ENCODE measurements around the gene GABRG2. TPM values are rescaled to one million over a fixed set of nuclear protein-coding genes. Genes with fewer than 3 reads are reported as not detected.

GABRG2 gene
- total RNA-seq, 4 donors from 2014 or later: 0.14 TPM; not detected in 3

DNA sequence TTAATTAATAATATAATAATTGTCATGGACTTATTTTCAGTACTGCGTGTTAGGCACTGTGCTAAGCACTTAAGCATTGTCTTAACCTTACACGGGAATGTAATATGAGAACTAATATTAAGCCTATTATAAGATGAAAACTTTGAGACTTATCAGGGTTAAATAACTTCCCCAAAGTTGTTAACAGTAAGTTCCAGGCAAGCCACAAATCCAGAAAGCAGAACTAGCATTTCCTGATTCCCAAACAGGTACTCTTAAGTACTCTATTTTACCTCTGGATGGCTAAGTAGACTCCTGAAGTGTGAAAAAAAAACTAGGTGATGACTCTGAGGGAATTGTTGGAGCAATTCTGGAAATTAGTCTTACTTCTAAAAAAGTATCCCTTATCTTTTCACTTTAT is 23.8 kb downstream of the GABRG2 start:
- no peaks in the 10 kb centered on the region for H3K4me1 ChIP-seq
- intact Hi-C loops (cut with DNase I; ENCODE audit: low total_unique reads): no loop called here

DNA sequence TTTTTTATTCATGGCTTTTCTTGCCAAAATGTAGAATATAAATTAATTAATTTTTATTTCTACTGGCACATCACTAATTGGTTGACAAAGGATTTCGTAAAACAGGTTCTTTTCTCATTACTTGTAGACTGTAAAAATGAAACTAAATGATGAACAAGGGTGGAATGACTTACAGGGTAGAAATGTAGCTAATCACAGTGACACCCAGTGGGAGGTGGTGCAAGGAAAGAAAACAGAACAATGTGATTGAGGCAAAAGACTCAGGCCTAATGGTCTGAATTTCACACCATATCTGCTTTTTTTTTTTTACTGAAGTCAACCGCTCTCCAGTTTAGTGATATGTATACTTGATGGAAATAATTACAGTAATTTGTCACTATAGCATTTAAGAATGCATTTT is 28.9 kb downstream of the GABRG2 start:
- Histone ChIP-seq H3K36me3 (no peaks in the 10 kb centered on the region), H3K27ac (no peak overlapping the region), H3K4me3 (no peak overlapping the region), H3K4me1 (no peaks in the 10 kb centered on the region), H3K9me3 (no peaks in the 10 kb centered on the region), H3K27me3 (no peaks in the 10 kb centered on the region)
- no peak for TF ChIP-seq POLR2A (IDR thresholded peaks at IDR 0.05)
- TF ChIP-seq, protein P1, sequence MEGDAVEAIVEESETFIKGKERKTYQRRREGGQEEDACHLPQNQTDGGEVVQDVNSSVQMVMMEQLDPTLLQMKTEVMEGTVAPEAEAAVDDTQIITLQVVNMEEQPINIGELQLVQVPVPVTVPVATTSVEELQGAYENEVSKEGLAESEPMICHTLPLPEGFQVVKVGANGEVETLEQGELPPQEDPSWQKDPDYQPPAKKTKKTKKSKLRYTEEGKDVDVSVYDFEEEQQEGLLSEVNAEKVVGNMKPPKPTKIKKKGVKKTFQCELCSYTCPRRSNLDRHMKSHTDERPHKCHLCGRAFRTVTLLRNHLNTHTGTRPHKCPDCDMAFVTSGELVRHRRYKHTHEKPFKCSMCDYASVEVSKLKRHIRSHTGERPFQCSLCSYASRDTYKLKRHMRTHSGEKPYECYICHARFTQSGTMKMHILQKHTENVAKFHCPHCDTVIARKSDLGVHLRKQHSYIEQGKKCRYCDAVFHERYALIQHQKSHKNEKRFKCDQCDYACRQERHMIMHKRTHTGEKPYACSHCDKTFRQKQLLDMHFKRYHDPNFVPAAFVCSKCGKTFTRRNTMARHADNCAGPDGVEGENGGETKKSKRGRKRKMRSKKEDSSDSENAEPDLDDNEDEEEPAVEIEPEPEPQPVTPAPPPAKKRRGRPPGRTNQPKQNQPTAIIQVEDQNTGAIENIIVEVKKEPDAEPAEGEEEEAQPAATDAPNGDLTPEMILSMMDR (IDR thresholded peaks at IDR 0.05): no peak
- intact Hi-C loops (cut with DNase I; ENCODE audit: low total_unique reads): no loop called here
- no peak for DNase-seq

More for the DNA sequence above, 23.8 kb downstream of the GABRG2 start:
- Histone ChIP-seq H3K9me3 (no peaks in the 10 kb centered on the region), H3K4me3 (no peak overlapping the region), H3K27ac (no peak overlapping the region), H3K36me3 (no peaks in the 10 kb centered on the region), H3K27me3 (no peaks in the 10 kb centered on the region)
- TF ChIP-seq, protein P1 (IDR thresholded peaks at IDR 0.05): no peak
- no peak for TF ChIP-seq POLR2A (IDR thresholded peaks at IDR 0.05)
- DNase-seq: no peak

DNA sequence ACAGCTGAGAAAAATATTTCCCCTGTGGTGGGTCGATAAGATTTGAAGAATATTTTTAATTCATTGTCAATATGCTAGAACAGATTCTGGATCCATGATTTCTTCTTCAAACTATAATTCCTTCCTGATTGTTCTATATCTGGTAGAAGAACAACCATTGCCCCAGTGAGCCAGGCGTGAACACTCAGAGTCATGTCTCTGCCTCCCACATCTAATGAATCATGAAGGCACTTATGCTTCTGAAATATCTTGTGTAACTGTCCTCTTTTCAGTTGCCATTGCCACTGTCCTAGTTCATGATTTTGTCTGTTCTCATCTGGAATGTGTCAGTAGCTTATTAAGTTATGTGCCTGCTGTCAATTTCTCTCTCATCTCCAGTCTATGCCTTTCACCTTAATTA is 40.0 kb downstream of the GABRG2 start:
- intact Hi-C loops (cut with DNase I; ENCODE audit: low total_unique reads): no loop called here
- DNase-seq: no peak
- no peak for TF ChIP-seq POLR2A (IDR thresholded peaks at IDR 0.05)
- TF ChIP-seq, protein P1 (IDR thresholded peaks at IDR 0.05): no peak
- Histone ChIP-seq H3K4me1 (no peaks in the 10 kb centered on the region), H3K9me3 (peaks cover 0 to 2% of the 10 kb centered on the region in 2 donors), H3K27me3 (no peaks in the 10 kb centered on the region), H3K36me3 (no peaks in the 10 kb centered on the region), H3K27ac (no peak overlapping the region), H3K4me3 (no peak overlapping the region)

DNA sequence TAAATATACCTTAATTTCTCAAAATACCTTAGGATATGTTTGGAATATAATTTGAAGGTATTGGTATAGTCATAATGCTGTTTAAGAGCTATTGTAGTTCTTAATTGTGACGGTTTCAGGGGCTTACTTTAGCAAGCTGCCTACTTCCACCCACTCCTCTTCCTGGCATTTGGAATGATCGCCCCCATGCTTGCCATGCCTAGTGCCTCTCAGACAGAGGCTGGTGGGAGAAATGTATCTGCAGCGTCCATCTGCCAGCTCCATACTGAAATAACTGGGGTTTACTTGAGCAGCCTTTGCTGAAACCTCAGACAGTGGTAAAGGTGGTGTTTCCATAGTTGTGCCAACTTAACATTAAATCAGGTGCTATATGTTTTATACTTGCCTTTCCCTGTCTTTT is 52.2 kb downstream of the GABRG2 start:
- Histone ChIP-seq H3K27ac (no peak overlapping the region), H3K36me3 (peaks cover 0 to 2% of the 10 kb centered on the region in 2 donors), H3K4me1 (no peaks in the 10 kb centered on the region), H3K9me3 (no peaks in the 10 kb centered on the region), H3K4me3 (no peak overlapping the region), H3K27me3 (no peaks in the 10 kb centered on the region)
- TF ChIP-seq, protein P1 (IDR thresholded peaks at IDR 0.05): no peak
- no peak for TF ChIP-seq POLR2A (IDR thresholded peaks at IDR 0.05)
- intact Hi-C loops (cut with DNase I; ENCODE audit: low total_unique reads): no loop called here
- no peak for DNase-seq

DNA sequence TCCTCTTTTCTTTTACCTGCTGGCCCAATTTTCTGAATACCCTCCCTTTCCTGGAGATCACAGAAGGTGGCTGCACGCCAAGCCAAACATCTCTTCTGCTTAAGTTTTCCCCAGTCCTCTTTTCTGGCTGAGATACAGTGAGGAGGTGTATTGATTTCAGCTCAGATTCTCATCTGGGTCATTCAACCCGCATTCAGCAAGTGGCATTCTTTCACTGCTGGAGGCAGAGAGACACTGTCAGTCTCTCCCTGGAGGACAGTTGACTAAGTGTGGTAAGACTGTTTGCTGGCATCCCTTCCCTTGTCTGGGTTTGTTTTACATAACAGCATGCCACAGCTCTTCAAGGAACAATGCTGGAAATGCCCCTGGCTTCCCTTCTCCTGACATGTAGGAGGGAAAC is 60.5 kb downstream of the GABRG2 start:
- Histone ChIP-seq H3K4me1 (no peaks in the 10 kb centered on the region), H3K9me3 (no peaks in the 10 kb centered on the region), H3K4me3 (no peak overlapping the region), H3K36me3 (no peaks in the 10 kb centered on the region), H3K27ac (no peak overlapping the region), H3K27me3 (no peaks in the 10 kb centered on the region)
- TF ChIP-seq, protein P1 (IDR thresholded peaks at IDR 0.05): no peak
- TF ChIP-seq POLR2A (IDR thresholded peaks at IDR 0.05): no peak
- intact Hi-C loops (cut with DNase I; ENCODE audit: low total_unique reads): no loop called here
- DNase-seq: no peak

Data from uterus (tissue), 4 donors.